ENCODE data around the gene ANKK1.

The ANKK1 gene

GRCh38 chr11:113387605-113388211 is at the start of gene ANKK1:
Gene ANKK1, plus strand, starts transcription at chr11:113387779. Its CDS starts 106 bp downstream, at chr11:113387885.
- H3K27ac Mint-ChIP-seq (ENCODE audit: low read depth), result no peak within 1 kb of the TSS
- H3K9me3 Mint-ChIP-seq, result no peaks in the 10 kb centered on the region
- H3K4me3 Mint-ChIP-seq, result no peak within 1 kb of the TSS
- H3K36me3 Mint-ChIP-seq (ENCODE audit: insufficient read depth), result no peaks in the 10 kb centered on the region
- DNase-seq (ENCODE audit: low spot score in 2 of 2) (no peak), ATAC-seq (replicated peaks; ENCODE audit: extremely low read depth, poor library complexity, severe bottlenecking) (no peak)
- H3K27me3 Mint-ChIP-seq, result peaks cover 12% of the 10 kb centered on the region
- H3K4me1 Mint-ChIP-seq, result no peaks in the 10 kb centered on the region

GRCh38 chr11:113338730-113339129 is 48.8 kb upstream of the ANKK1 start:
- H3K27me3 Mint-ChIP-seq, result no peaks in the 10 kb centered on the region
- H3K4me1 Mint-ChIP-seq, result no peaks in the 10 kb centered on the region
- H3K36me3 Mint-ChIP-seq (ENCODE audit: insufficient read depth), result peaks cover 25% of the 10 kb centered on the region
- no peak overlapping the region for H3K27ac Mint-ChIP-seq (ENCODE audit: low read depth)
- no peaks in the 10 kb centered on the region for H3K9me3 Mint-ChIP-seq
- DNase-seq (ENCODE audit: low spot score in 2 of 2) (no peak), ATAC-seq (replicated peaks; ENCODE audit: extremely low read depth, poor library complexity, severe bottlenecking) (no peak)
- no peak overlapping the region for H3K4me3 Mint-ChIP-seq

GRCh38 chr11:113339929-113340589 is 47.5 kb upstream of the ANKK1 start:
- peaks cover 23% of the 10 kb centered on the region for H3K36me3 Mint-ChIP-seq (ENCODE audit: insufficient read depth)

GRCh38 chr11:113341388-113342165 is 46.0 kb upstream of the ANKK1 start:
- Mint-ChIP-seq H3K4me1 (no peaks in the 10 kb centered on the region), H3K36me3 (ENCODE audit: insufficient read depth) (peaks cover 21% of the 10 kb centered on the region), H3K27me3 (no peaks in the 10 kb centered on the region), H3K4me3 (no peak overlapping the region), H3K27ac (ENCODE audit: low read depth) (no peak overlapping the region), H3K9me3 (no peaks in the 10 kb centered on the region)
- DNase-seq (ENCODE audit: low spot score in 2 of 2), result no peak
- ATAC-seq (replicated peaks; ENCODE audit: extremely low read depth, poor library complexity, severe bottlenecking), result no peak

More at GRCh38 chr11:113339929-113340589, 47.5 kb upstream of the ANKK1 start:
- Mint-ChIP-seq H3K9me3 (no peaks in the 10 kb centered on the region), H3K27ac (ENCODE audit: low read depth) (no peak overlapping the region), H3K4me1 (no peaks in the 10 kb centered on the region), H3K27me3 (no peaks in the 10 kb centered on the region), H3K4me3 (no peak overlapping the region)
- ATAC-seq (replicated peaks; ENCODE audit: extremely low read depth, poor library complexity, severe bottlenecking) (no peak), DNase-seq (ENCODE audit: low spot score in 2 of 2) (no peak)

GRCh38 chr11:113345978-113346377 is 41.6 kb upstream of the ANKK1 start:
- ATAC-seq (replicated peaks; ENCODE audit: extremely low read depth, poor library complexity, severe bottlenecking) (no peak), DNase-seq (ENCODE audit: low spot score in 2 of 2) (no peak)
- Mint-ChIP-seq H3K4me3 (no peak overlapping the region), H3K4me1 (no peaks in the 10 kb centered on the region), H3K27ac (ENCODE audit: low read depth) (no peak overlapping the region), H3K36me3 (ENCODE audit: insufficient read depth) (peaks cover 11% of the 10 kb centered on the region), H3K9me3 (no peaks in the 10 kb centered on the region), H3K27me3 (no peaks in the 10 kb centered on the region)

- H3K27me3 Mint-ChIP-seq, result no peaks in the 10 kb centered on the region
- no peak overlapping the region for H3K4me3 Mint-ChIP-seq
- peaks cover 13% of the 10 kb centered on the region for H3K36me3 Mint-ChIP-seq (ENCODE audit: insufficient read depth)
- no peaks in the 10 kb centered on the region for H3K9me3 Mint-ChIP-seq
- no peak overlapping the region for H3K27ac Mint-ChIP-seq (ENCODE audit: low read depth)
- DNase-seq (ENCODE audit: low spot score in 2 of 2), result no peak
- no peak for ATAC-seq (replicated peaks; ENCODE audit: extremely low read depth, poor library complexity, severe bottlenecking)
- H3K4me1 Mint-ChIP-seq, result no peaks in the 10 kb centered on the region
Observed at GRCh38 chr11:113349528-113349927, 38.1 kb upstream of the ANKK1 start.

GRCh38 chr11:113350336-113351067 is 37.1 kb upstream of the ANKK1 start:
- H3K27ac Mint-ChIP-seq (ENCODE audit: low read depth), result no peak overlapping the region
- no peaks in the 10 kb centered on the region for H3K4me1 Mint-ChIP-seq
- DNase-seq (ENCODE audit: low spot score in 2 of 2), result no peak
- ATAC-seq (replicated peaks; ENCODE audit: extremely low read depth, poor library complexity, severe bottlenecking), result no peak
- H3K27me3 Mint-ChIP-seq, result no peaks in the 10 kb centered on the region
- H3K9me3 Mint-ChIP-seq, result no peaks in the 10 kb centered on the region
- no peak overlapping the region for H3K4me3 Mint-ChIP-seq
- H3K36me3 Mint-ChIP-seq (ENCODE audit: insufficient read depth), result peaks cover 17% of the 10 kb centered on the region

GRCh38 chr11:113351068-113351450 is 36.5 kb upstream of the ANKK1 start:
- peaks cover 2% of the 10 kb centered on the region for H3K9me3 Mint-ChIP-seq
- no peak overlapping the region for H3K27ac Mint-ChIP-seq (ENCODE audit: low read depth)
- H3K4me3 Mint-ChIP-seq, result no peak overlapping the region
- ATAC-seq (replicated peaks; ENCODE audit: extremely low read depth, poor library complexity, severe bottlenecking) (no peak), DNase-seq (ENCODE audit: low spot score in 2 of 2) (no peak)
- no peaks in the 10 kb centered on the region for H3K4me1 Mint-ChIP-seq
- H3K36me3 Mint-ChIP-seq (ENCODE audit: insufficient read depth), result peaks cover 18% of the 10 kb centered on the region
- H3K27me3 Mint-ChIP-seq, result no peaks in the 10 kb centered on the region

- peaks cover 18% of the 10 kb centered on the region for H3K36me3 Mint-ChIP-seq (ENCODE audit: insufficient read depth)
- H3K9me3 Mint-ChIP-seq, result peaks cover 6% of the 10 kb centered on the region
- DNase-seq (ENCODE audit: low spot score in 2 of 2) (no peak), ATAC-seq (replicated peaks; ENCODE audit: extremely low read depth, poor library complexity, severe bottlenecking) (no peak)
- H3K27me3 Mint-ChIP-seq, result no peaks in the 10 kb centered on the region
- H3K4me1 Mint-ChIP-seq, result no peaks in the 10 kb centered on the region
- no peak overlapping the region for H3K27ac Mint-ChIP-seq (ENCODE audit: low read depth)
- H3K4me3 Mint-ChIP-seq, result no peak overlapping the region
Observed at GRCh38 chr11:113351480-113351879, 36.1 kb upstream of the ANKK1 start.

- ATAC-seq (replicated peaks; ENCODE audit: extremely low read depth, poor library complexity, severe bottlenecking), result no peak
- no peaks in the 10 kb centered on the region for H3K27me3 Mint-ChIP-seq
- no peak for DNase-seq (ENCODE audit: low spot score in 2 of 2)
- H3K9me3 Mint-ChIP-seq, result peaks cover 6% of the 10 kb centered on the region
- H3K36me3 Mint-ChIP-seq (ENCODE audit: insufficient read depth), result peaks cover 23% of the 10 kb centered on the region
- no peaks in the 10 kb centered on the region for H3K4me1 Mint-ChIP-seq
- H3K27ac Mint-ChIP-seq (ENCODE audit: low read depth), result no peak overlapping the region
- H3K4me3 Mint-ChIP-seq, result no peak overlapping the region
Observed at GRCh38 chr11:113356203-113356602, 31.4 kb upstream of the ANKK1 start.

GRCh38 chr11:113363406-113363805 is 24.2 kb upstream of the ANKK1 start:
- peaks cover 22% of the 10 kb centered on the region for H3K4me1 Mint-ChIP-seq
- no peaks in the 10 kb centered on the region for H3K27me3 Mint-ChIP-seq
- H3K27ac Mint-ChIP-seq (ENCODE audit: low read depth), result no peak overlapping the region
- H3K4me3 Mint-ChIP-seq, result no peak overlapping the region
- no peaks in the 10 kb centered on the region for H3K9me3 Mint-ChIP-seq
- no peak for DNase-seq (ENCODE audit: low spot score in 2 of 2)
- H3K36me3 Mint-ChIP-seq (ENCODE audit: insufficient read depth), result peaks cover 14% of the 10 kb centered on the region
- ATAC-seq (replicated peaks; ENCODE audit: extremely low read depth, poor library complexity, severe bottlenecking), result no peak

- DNase-seq (ENCODE audit: low spot score in 2 of 2), result no peak
- no peak overlapping the region for H3K27ac Mint-ChIP-seq (ENCODE audit: low read depth)
- H3K27me3 Mint-ChIP-seq, result no peaks in the 10 kb centered on the region
- H3K4me3 Mint-ChIP-seq, result no peak overlapping the region
- ATAC-seq (replicated peaks; ENCODE audit: extremely low read depth, poor library complexity, severe bottlenecking), result no peak
- H3K36me3 Mint-ChIP-seq (ENCODE audit: insufficient read depth), result peaks cover 17% of the 10 kb centered on the region
- peaks cover 22% of the 10 kb centered on the region for H3K4me1 Mint-ChIP-seq
- no peaks in the 10 kb centered on the region for H3K9me3 Mint-ChIP-seq
Observed at GRCh38 chr11:113363996-113364641, 23.5 kb upstream of the ANKK1 start.
